GM18870 (cell line): ENCODE results near the gene SORCS2.

Experiments
- ATAC-seq: cut with Tn5 transposase; IDR thresholded peaks from one replicate; pipeline ENCODE4 v1.9.1; 2021; ENCODE audit warnings: moderate library complexity; ENCODE audit not compliant: unreplicated experiment

SORCS2 gene

DNA sequence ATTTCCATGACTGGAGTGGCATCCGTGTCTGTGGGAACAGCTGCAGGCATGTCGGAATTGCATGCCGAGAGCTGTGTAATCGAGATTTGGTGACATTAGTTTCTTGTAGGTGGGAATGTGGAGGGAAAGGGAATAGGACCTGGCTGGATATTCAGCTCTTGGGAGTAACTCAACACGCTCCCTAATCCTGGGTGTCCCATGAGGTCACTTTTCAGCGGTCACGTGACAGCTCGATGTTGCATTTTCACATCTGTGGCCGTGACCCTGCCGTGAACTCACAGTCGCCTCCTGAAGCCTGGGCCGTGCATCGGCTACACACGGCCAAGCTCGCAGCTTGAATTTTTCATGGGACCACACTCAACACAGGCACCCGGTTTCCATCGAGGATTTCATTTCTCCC lies 268.2 kb downstream of the SORCS2 start:
- no peak for ATAC-seq

DNA sequence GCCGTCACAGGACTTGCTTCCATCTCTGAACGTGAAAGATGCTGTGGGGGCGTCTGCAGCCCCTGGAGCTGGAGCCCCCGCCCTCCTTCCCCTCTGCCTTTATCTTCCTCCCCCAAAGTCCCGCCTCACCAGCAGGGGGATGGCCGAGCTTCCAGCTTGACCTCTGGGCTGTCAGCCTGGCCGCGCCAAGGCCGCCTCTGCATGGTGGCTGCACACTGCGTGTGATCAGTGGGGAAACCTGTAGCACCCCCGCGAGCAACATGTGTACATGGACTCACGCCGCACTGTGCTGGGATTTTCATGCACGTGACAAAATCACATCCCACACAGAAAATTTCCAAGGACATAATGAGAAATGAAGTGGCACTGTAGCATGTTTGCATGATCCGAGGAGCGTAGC lies 268.9 kb downstream of the SORCS2 start:
- ATAC-seq: no peak

DNA sequence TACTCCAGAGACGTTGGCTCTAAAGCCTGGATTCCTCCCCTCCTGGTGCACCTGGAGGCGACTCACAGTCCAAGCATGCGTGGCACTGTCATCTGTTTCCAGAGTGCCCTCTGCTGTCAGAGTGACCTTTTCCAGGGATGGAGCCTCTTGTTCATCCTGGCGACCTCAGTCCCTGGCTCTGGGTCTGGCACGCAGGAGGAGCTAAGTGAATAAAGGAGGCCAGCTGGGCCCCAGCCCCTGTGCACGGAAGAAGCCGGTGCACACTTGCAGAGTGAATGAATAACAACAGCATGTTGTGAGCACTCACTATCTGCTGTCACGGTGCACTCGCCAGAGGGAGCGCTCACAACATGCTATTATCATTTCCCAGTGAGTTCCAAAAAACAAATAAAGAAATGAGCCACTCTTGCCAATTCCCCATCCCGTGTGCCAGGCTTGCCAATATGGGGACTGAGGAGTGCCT lies 270.2 kb downstream of the SORCS2 start:
- no peak for ATAC-seq

DNA sequence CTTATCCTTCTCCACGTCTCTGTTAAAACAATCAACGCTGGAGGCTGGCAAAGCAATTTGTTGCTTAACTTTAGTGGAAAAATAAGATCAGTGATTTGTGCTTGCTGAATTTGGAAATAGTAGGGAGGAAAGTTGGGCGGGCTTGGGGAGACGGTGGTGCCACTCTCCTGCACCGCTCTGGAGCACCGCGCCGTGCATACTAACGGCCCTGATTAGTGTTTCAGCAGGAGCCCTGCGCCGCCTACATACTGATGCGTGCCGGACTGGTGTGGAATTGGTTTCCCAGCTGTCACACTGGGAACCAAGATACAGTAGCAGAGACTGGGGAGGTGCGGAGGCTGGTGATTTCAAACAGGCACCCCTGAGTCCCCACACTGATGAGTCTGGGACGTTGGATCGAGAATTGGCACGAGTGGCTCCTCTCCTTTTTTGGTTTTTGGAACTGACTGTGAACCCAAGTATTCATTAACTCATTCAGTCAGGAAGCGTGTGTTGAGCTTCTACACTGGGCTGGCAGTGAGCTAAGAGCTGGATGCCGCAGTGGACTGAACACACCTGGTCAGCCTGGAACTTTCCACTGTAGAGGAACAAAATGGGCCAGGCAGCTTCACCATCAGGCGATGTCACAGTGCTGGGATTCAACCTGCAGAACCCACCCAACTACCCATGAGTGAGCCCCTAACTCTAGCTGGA lies 271.4 kb downstream of the SORCS2 start:
- ATAC-seq: no peak

DNA sequence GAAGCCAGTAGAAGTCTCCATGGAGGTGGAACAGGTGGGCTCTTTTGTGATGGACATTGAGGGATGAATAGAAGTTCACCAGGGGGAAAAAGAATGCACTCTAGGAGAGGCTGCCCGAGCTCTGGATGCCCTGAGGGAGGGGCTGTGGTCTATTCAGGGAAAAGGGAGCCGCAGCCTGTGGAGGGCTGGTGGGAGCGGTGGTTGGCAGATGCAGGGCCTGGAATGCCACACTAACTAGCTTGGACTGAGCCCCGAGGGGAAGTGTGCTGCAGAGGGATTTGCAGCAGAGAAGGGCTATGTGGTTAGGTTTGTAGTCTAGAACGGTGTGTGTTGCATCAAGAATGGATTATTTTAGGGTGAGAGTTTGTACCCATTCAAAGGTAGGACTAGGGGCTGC lies 271.9 kb downstream of the SORCS2 start:
- no peak for ATAC-seq

DNA sequence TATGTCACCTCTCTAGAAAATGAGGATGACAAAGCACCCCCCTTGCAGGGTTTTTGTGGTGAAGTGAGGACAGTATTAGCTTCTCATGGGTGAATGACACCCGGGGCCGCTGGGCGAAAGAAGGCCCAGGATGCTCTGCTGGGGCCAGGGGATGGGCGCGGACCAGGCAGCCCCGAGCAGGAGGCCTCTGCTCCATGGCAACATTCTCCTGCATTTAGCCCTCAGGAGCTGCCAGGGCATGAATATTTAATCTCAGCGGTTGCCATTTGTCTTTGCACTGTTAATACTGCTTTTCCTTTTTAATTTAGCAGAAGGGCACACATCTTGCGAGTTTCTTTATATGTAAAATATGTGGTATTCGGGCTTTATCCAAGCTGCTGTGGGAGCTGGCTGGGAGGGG lies 272.7 kb downstream of the SORCS2 start:
- no peak for ATAC-seq

DNA sequence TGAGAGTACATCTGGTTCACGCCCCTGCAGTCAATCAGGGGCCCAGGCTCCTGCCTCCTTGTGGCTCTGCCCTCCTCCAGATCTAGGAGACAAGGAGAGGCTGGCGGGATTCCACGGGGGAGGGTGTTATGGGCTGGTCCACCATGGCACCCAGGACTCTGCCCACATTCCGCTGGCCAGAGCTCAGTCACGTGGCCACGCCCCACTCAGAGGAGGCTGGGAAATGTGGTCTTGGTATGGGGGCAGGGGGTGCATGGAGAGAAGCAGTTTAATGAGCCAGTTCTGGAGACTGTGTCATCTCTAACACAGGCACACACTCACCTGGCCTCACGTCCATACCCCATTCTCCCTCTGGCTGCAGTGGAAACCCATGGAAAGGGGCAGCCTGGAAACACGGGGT lies 273.9 kb downstream of the SORCS2 start:
- no peak for ATAC-seq

DNA sequence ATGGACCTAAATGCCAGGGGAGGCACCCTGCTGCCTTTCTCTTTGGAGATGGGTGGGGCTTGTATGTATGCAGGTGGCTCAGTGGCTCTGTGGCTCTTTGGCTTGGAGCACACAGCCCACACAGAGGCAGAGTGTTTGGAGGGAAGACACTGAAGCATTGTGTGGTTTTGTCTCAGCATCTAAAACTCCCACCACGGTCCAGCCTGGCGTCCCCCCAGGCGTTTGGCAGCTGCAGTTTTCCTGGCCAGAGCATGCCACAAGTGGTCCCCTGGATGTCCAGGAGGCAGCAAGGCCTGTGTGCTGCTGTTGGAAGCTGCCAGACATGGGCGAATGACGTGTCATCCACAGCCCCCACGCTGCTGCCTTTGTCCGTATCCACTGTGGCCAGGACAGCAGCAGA lies 274.6 kb downstream of the SORCS2 start:
- no peak for ATAC-seq

DNA sequence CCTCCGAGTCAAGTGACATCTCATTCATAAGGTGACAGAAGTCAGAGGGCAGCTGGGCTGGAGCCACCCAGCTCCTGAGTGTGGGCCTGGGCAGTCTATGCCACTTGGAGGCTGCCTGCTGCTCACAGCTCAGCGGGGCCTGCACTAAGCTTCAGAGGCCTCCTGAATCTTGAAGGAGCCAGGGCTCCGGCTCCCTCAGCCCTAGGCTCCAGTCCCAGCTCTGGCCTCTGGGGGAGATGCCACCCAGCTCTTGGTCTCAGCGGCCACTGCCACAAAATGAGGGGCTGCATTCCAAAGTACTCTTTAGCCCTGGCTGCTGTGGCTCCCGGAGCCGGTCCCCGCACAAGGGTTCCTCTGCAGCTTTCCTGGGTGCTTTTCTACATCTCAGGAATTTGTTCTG lies 275.1 kb downstream of the SORCS2 start:
- ATAC-seq: no peak

DNA sequence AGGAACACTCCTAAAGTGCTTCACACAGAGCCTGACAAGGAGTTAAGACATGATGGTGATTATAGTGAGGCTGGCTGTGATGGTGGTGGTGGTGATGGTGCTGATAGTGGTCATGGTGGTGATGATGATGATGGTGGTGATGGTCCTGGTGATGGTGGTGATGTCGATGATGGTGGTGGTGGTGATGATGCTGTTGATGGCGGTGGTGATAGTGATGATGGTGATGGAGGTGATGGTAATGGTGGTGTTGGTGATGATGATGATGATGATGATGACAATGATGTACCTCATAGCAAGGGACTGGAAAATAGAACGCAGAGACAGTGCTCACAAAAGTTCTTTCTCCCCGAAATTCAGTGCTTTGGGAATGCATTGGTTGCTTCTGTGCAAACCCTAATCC lies 276.7 kb downstream of the SORCS2 start:
- ATAC-seq: no peak

DNA sequence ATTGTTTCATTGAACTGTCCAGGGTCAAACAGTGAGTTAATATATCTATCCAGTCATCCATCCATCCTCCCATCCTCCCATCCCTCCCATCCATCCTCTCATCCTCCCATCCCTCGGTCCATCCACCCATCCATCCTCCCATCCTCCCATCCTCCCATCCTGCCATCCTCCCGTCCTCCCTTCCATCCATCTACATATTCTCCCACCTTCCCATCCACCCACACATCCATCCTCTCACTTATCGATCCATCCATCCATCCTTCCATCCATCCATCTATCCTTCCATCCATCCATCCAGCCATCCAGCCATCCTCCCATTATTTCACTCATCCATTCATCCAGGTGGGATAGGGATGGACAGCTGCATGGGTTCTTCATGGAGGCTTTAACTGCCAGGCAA lies 277.8 kb downstream of the SORCS2 start:
- ATAC-seq: no peak

DNA sequence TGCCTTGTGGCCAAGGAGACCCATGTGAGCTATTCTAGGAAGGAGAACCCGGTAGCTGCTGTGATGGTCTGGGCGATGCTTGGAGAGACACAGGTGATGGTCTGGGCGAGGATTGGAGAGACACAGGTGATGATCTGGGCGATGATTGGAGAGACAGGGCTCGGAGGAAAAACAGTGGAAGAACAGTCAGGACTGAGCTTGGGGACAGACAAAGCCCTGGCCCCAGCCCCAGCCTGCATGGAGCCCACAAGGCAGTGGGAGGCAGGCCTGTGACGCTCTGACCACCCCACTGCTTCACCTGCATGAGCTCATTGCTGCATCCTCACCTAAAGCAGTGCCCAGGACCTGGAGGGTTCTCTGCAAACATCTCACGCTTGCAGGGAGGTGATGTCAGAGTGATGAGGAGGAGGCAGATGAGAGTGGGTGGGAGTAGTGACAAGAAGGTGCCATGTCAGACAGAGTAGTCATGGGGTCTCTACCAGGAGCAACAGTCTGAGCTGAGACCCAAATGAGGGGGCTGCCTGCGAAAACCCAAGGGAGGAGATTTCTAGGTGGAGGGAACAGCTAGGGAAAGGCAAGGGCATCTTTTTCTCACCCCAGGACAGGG lies 278.3 kb downstream of the SORCS2 start:
- ATAC-seq: no peak

DNA sequence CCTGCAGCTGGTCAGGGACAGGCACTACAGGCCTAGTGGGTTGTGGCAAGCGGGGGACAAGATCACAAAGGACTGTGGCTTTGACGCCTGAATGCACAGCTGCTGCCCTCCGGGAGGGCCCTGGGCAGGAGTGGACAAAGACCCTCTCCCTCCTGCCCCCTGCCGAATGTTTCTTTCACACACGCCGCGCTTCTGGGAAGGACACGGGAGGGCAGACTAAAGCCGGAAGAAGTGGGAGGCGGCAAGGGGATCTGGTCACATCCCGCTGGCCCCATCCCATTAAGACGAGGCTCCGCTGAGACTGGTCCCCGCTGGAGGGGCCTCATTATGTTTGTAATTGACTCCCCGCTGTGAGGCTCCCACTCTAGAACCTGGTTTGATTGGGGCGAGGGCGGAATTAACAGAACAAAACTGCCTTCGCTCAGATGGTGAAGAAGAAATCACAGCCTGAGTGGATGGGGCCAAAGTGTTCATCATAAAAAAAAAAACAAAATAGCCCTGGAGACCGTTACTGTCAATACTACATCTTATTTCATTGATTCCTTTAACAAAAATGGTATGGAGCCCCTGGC lies 280.2 kb downstream of the SORCS2 start:
- no peak for ATAC-seq

DNA sequence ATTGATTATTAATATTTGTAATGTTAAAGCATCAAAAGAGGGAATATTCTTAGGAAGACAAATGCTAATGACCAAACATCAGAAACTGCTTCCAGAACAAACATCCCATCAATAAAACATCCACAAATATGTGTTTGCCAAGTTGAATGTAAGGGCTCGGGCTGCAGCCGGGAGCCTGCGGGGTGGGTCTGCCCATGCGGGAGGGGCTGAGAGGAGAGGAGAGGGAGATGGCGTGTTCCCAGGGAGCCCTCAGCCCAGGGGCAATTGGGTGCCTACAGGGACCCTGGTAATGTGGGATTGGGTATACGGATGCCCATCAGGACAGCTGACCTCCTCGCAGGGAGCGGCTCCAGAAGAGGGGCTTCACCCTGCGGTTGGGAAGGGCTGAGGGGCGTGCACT lies 280.7 kb downstream of the SORCS2 start:
- no peak for ATAC-seq

DNA sequence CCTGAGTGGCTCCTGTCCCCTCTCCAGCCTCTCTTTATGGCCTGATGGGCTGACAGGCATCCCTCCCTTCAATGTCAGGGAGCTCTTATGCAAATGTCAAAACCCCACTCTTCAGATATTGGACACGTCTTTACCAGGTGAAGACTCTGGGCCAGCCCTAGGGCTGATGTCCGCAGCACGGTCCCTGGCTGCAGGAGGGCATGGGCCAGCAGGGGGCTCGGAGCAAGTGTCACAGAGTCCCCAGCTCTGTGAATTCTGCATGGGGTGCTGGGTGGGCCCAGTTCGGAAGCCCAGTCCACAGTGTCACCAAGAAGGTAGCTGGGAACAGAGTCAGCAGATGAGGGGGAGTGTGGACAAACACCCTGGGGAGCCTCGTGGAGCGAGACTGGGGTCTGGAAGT lies 282.0 kb downstream of the SORCS2 start:
- no peak for ATAC-seq

DNA sequence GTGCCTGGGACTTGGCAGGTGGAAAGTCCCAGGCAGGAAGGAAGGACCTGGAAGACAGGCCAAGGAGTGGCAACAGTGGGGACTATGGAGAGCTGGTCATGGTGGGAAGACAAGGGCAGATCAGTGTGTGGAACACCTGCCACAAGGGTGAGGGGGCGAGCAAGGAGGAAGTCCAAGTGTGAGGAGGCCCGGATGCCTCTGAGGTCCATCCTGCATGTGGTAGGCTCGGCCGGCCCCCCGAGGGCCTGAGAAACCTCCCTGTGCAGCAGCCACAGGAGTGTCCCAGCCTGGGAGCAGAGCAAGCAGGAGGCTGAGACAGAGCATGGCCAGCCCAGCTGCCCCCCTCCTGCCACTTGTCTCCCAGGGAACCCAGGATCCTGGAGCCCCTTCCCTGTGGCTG lies 282.9 kb downstream of the SORCS2 start:
- no peak for ATAC-seq

DNA sequence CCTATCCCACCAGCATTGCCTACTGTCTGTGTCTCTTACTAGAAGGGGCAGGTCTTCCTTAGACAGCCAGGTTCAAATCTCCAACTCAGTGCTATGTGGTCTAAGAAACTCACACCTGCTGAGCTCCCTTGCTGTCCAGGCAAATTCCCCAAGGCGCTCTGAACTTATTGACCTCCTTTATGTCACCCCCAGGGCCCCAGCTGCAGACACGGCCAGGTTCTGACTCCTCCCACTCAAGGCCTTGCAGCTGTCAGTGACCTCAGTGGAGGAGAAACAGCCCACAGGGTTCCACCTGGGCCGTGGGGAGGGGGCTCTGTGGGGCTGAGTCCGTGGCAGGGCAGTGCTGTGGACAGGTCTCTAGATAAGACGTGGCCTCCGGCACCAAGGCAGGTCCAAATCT lies 284.5 kb downstream of the SORCS2 start:
- no peak for ATAC-seq

DNA sequence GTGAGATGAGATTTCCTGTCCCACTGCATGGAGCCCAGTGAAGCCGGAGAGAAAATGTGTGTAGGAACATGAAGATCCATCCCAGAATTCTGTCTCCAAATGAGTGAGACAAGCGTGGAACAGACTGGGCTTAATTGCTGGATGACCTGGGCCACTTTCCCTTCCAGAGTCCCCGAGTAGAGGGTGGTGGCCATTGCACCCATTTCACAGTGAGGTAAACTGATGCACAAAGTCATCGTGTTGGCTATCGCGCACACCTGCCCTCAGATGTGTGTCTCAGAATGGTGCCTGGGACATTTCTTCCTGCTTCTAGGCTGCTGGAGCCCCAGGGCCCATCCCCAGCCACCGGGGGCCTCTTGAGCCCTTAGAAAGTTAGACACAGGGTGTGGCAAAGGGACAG lies 285.4 kb downstream of the SORCS2 start:
- no peak for ATAC-seq

DNA sequence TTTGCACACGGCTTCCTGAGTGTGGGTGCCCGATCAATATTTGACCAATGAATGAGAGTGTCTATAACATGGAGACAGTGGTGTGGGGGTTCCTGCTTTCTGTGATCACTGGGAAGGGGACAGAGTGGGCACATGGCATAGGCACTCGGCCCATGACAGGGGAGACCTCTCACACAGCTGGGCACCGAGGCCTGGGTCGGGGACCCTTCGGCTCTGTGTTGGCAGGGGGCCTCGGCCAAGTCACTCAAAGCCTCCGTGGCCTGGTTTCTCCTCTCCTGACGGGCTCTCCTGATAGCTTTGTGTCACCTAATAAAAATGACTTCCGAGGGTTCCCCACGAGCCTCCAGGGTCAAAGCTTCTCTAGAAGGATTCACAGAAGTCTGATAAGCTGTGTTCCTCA lies 286.3 kb downstream of the SORCS2 start:
- no peak for ATAC-seq

DNA sequence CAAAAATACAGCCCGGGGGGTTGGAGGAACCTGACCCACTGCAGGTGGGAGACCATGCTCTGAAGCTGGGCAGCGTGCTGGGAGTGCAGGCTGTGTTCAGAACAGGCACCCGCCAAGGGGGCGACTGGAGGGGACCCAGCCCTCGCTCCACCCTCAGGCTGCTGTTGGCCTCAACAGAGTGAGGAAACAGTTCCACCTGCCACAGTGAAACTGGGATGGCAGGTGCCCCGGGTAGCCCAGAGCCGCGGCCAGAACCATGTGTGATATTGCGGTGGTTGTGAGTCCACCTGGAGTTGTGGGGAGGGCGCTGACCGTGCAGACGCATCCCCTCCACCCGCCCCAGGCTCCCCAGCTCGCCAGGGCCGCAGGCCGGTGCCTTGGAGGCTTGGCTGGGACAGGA lies 288.1 kb downstream of the SORCS2 start:
- ATAC-seq: no peak

DNA sequence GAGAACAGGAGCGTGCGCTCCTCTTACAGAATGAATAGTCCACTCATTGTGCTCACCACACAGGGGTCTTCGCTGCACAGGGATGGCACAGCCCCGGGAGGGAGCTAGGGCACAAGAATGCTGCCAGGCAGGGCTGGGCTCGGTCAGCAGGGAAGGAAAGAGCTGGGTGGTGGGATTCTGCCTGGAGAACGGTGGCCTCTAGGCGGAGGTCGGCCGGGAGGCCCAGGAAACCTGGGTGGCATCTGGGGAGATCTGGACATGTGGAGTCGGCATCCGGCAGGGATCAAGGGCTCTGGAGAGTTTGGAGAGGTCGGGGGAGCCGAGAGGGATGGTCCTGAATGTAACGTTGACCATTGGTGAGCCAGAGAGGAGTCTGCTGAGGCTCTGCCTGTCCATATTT lies 288.9 kb downstream of the SORCS2 start:
- no peak for ATAC-seq

DNA sequence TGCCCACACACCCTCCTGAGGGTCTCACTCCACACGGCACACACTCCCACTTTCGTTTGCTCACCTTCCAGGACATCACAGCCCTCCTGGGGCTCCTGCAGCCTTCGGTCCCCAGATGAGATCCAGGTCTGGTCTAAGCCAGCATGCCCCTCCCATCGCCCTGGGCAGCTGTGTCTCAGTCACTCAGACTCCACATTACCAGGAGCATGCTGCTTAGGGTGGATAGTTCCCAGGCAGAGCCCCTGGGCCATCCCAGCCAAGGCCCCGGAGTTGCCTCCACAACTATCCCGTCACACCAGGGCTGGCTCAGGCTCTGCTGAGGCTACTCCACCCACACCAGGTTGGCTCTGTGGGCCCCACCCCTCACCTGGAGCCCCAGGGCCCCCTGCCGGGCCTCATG lies 292.8 kb downstream of the SORCS2 start:
- ATAC-seq: no peak

DNA sequence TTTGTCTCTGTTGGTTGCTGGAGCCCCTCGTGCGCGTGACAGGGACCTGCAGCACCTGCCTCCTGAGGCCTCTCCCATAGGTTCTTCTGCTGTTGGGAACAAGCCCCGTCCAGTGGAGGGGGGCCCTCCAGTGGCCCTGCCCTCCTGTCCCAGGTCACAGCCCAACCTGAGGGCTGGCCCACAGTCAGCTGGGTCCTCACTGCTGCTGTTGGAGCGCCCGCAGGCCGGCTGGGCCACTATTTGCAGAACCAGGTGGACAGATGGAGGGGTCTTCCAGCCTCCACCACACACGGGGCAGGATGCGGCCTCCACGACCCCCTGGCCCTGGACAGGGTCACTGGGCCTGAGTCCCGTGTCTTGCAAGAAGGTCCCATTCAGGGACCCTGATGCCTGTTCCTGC lies 293.8 kb downstream of the SORCS2 start:
- no peak for ATAC-seq
